HEK293 (cell line): ENCODE measurements around the gene ILKAP.

Experiments
- CTCF ChIA-PET: fragments of 350-600 bp; formaldehyde crosslinking; extraction: SDS; loops from one replicate; lab custom pipeline; 2021; ENCODE audit warnings: antibody characterized with exemption; lab: Yijun Ruan, JAX
- POLR2A ChIA-PET: fragments of 300-600 bp; formaldehyde crosslinking; extraction: SDS; loops from one replicate; lab custom pipeline; 2020; ENCODE audit warnings: antibody characterized with exemption, inconsistent platforms; lab: Yijun Ruan, JAX
- H3K27ac ChIP-seq: fragments of 200-500 bp; sonication (Bioruptor generic); 2 replicates; pipeline ENCODE4 v1.5.1; 2014; ENCODE audit warnings: low read depth, low read length, control low read depth, inconsistent platforms; ENCODE audit errors: extremely low read depth
- H3K36me3 ChIP-seq, 2 experiments: fragments of 200-500 bp in 1 of 2; sonication (Bioruptor generic) in 1 of 2; 1 replicate in 1 of 2; 2 replicates in 1 of 2; pipeline ENCODE4 v1.5.1; 2014 to 2017; ENCODE audit warnings: inconsistent platforms in 2 of 2, low read length in 2 of 2; ENCODE audit not compliant: control insufficient read depth in 2 of 2, insufficient read depth in 1 of 2
- H3K4me1 ChIP-seq: fragments of 200-500 bp; sonication (Bioruptor generic); 2 replicates; pipeline ENCODE4 v1.5.1; 2014; ENCODE audit warnings: mild to moderate bottlenecking, low read length, inconsistent platforms; ENCODE audit not compliant: control insufficient read depth, insufficient read depth
- H3K4me3 ChIP-seq: 2 replicates; pipeline ENCODE4 v1.5.1; 2011; ENCODE audit warnings: low read depth, mild to moderate bottlenecking, control low read depth, low read length, moderate library complexity
- H3K9me3 ChIP-seq: fragments of 200-500 bp; sonication (Bioruptor generic); 2 replicates; pipeline ENCODE4 v1.5.1; 2014; ENCODE audit warnings: low read depth, low read length, inconsistent platforms; ENCODE audit not compliant: control insufficient read depth, insufficient read depth
- ATF2 ChIP-seq: fragments of 450-650 bp; formaldehyde crosslinking; IDR thresholded peaks from 2 replicates; pipeline ENCODE4 v1.5.1; 2016; ENCODE audit warnings: missing biosample characterization, missing genetic modification characterization, low read depth
- ELK4 ChIP-seq: IDR thresholded peaks from 2 replicates; pipeline ENCODE4 v1.6.1; 2011; ENCODE audit warnings: mild to moderate bottlenecking, low read depth, low read length, borderline replicate concordance
- REST ChIP-seq: fragments of 450-650 bp; formaldehyde crosslinking; IDR thresholded peaks from 2 replicates; pipeline ENCODE4 v1.5.1; 2016; ENCODE audit warnings: missing biosample characterization, missing genetic modification characterization
- ZBTB10 ChIP-seq: fragments of 450-650 bp; formaldehyde crosslinking; IDR thresholded peaks from 2 replicates; pipeline ENCODE4 v1.5.1; 2016; ENCODE audit warnings: missing biosample characterization, missing genetic modification characterization
- ZBTB6 ChIP-seq: fragments of 450-650 bp; formaldehyde crosslinking; IDR thresholded peaks from 2 replicates; pipeline ENCODE4 v1.5.1; 2017; ENCODE audit warnings: missing biosample characterization, missing genetic modification characterization
- ZNF157 ChIP-seq: fragments of 450-650 bp; formaldehyde crosslinking; IDR thresholded peaks from 2 replicates; pipeline ENCODE4 v1.5.1; 2016; ENCODE audit warnings: missing biosample characterization, missing genetic modification characterization
- ZNF221 ChIP-seq: fragments of 450-650 bp; formaldehyde crosslinking; IDR thresholded peaks from 2 replicates; pipeline ENCODE4 v1.5.1; 2017; ENCODE audit warnings: missing biosample characterization, missing genetic modification characterization, borderline replicate concordance
- ZNF26 ChIP-seq: fragments of 450-650 bp; formaldehyde crosslinking; IDR thresholded peaks from 2 replicates; pipeline ENCODE4 v1.5.1; 2016; ENCODE audit warnings: missing biosample characterization, missing genetic modification characterization
- ZNF341 ChIP-seq: fragments of 450-650 bp; formaldehyde crosslinking; IDR thresholded peaks from 2 replicates; pipeline ENCODE4; 2016; ENCODE audit warnings: low read depth, missing biosample characterization, missing genetic modification characterization
- ZNF366 ChIP-seq: fragments of 450-650 bp; formaldehyde crosslinking; conservative IDR thresholded peaks from 2 replicates; pipeline ENCODE4 v1.5.1; 2016; ENCODE audit warnings: missing biosample characterization, missing genetic modification characterization
- ZNF629 ChIP-seq: fragments of 450-650 bp; formaldehyde crosslinking; IDR thresholded peaks from 2 replicates; pipeline ENCODE4 v1.5.1; 2017; ENCODE audit warnings: missing biosample characterization, missing genetic modification characterization
- ZNF645 ChIP-seq: fragments of 450-650 bp; formaldehyde crosslinking; IDR thresholded peaks from 2 replicates; pipeline ENCODE4; 2016; ENCODE audit warnings: missing biosample characterization, missing genetic modification characterization
- ZSCAN30 ChIP-seq: fragments of 450-650 bp; IDR thresholded peaks from 2 replicates; pipeline ENCODE4 v1.5.1; 2018; ENCODE audit warnings: missing biosample characterization, mild to moderate bottlenecking, missing genetic modification characterization, moderate library complexity

Gene ILKAP

GRCh38 chr2:238187618-238188548 is 15.6 kb downstream of the ILKAP start:
- Histone ChIP-seq H3K9me3 (no peaks in the 10 kb centered on the region), H3K36me3 (peaks cover 73 to 99% of the 10 kb centered on the region in 2 experiments), H3K27ac (no peak overlapping the region), H3K4me1 (no peaks in the 10 kb centered on the region), H3K4me3 (no peak overlapping the region)
- POLR2A ChIA-PET = no interaction called here
- TF ChIP-seq ZNF366 = no peak
- TF ChIP-seq ZNF645 (tag by site-specific recombination) = no peak
- TF ChIP-seq REST = no peak
- TF ChIP-seq ZBTB6 (tag by site-specific recombination) = no peak
- no peak for TF ChIP-seq ZNF629 (tag by site-specific recombination)
- CTCF ChIA-PET = interaction anchor here (1.2 kb wide), 1 partner anchor 15 kb away, joined by 3 read pairs; no protein-coding TSS in a partner anchor

GRCh38 chr2:238183821-238184220 is 19.7 kb downstream of the ILKAP start:
- CTCF ChIA-PET = interaction anchor here (0.6 kb wide), 1 partner anchor 97 kb away, joined by 3 read pairs; no protein-coding TSS in a partner anchor
- TF ChIP-seq ZNF157 (tag by site-specific recombination) (no peak), ZNF26 (tag by site-specific recombination) (no peak), ZBTB10 (tag by site-specific recombination) (no peak)
- H3K27ac ChIP-seq = no peak overlapping the region
- H3K36me3 ChIP-seq = peaks cover 60 to 100% of the 10 kb centered on the region in 2 experiments
- no peaks in the 10 kb centered on the region for H3K4me1 ChIP-seq
- POLR2A ChIA-PET = no interaction called here
- no peaks in the 10 kb centered on the region for H3K9me3 ChIP-seq
- H3K4me3 ChIP-seq = no peak overlapping the region

- no peak overlapping the region for H3K4me3 ChIP-seq
- no peak overlapping the region for H3K27ac ChIP-seq
- CTCF ChIA-PET = no interaction called here
- no peaks in the 10 kb centered on the region for H3K9me3 ChIP-seq
- POLR2A ChIA-PET = no interaction called here
- H3K4me1 ChIP-seq = no peaks in the 10 kb centered on the region
- H3K36me3 ChIP-seq = peaks cover 70 to 100% of the 10 kb centered on the region in 2 experiments
- TF ChIP-seq ATF2 (tag by site-specific recombination) (no peak), ZNF221 (tag by site-specific recombination) (no peak), ZNF26 (tag by site-specific recombination) (no peak), ZSCAN30 (no peak), ZNF341 (tag by site-specific recombination) (no peak), ELK4 (no peak)
These were observed 21.1 kb downstream of the ILKAP start for GRCh38 chr2:238182362-238182761.
